ENCODE data around the gene CSMD2. TPM values are rescaled to one million over a fixed set of nuclear protein-coding genes. Genes with fewer than 3 reads are reported as not detected.
"Not testable (repeated sequence)": the region's sequence is repeated elsewhere in the genome, so short reads cannot be mapped to it uniquely, and the experiment has no call there.

The CSMD2 gene
- total RNA-seq, 1 donor from 2014 or later: 0.70 TPM

DNA sequence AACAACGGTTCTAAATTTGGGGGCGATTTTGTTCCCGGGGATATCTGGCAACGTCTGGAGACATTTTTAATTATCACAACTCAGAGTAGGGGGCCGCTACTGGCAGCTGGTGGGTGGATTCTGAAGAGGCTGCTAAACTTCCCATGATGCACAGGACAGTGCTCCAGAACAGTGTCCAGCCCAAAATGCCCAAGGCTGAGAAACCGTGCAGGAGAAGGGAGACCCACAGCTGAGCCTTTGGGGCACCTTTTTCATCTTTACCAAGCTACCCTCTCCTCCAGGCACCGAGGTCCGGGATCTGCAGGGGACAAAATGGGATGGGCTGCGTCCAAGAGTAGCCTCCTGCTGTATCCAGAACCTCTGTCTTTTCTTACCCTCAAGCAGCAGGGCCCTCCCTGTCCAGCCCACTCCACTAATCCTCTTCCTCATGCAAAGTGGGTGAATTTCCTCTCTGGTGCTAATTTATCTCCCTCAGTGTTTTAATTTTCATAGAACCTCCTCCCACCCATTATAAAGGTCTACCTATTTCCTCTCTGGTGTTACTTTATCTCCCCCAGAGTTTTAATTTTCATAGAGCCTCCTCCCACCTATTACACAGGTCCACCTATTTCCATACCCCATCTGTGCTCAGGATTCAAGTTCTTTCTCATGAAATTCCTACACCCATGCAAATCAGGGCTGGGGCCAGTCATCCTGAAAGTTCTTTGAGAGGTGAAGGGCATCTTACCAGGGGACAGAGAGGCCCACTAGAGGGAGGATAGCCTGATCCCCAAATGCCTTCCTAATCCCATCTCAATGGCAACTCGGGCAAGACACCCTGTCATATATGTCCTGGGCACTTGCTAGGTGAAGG, 42.7 kb downstream of the CSMD2 start:
- intact Hi-C loops (cut with DNase I): no loop called here
- DNase-seq (ENCODE audit: low spot score): no peak

DNA sequence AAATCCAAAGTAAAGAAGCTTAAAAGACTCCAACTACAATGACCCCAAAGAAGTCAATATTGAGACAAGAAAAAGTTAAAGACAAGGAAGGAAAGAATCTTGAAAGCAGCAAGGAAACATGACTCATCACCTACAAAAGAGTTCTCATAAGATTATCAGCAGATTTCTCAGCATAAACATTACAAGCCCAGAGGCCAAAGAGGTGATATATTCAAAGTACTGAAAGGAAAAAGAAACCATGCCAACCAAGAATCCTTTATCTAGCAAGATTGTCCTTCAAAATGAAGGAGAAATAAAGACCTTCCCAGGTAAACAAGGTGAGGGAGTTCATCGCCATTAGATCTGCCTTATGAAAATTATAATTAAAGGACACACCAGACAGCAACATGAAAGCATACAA, 49.8 kb downstream of the CSMD2 start:
- intact Hi-C loops (cut with DNase I): no loop called here
- DNase-seq (ENCODE audit: low spot score): no peak

DNA sequence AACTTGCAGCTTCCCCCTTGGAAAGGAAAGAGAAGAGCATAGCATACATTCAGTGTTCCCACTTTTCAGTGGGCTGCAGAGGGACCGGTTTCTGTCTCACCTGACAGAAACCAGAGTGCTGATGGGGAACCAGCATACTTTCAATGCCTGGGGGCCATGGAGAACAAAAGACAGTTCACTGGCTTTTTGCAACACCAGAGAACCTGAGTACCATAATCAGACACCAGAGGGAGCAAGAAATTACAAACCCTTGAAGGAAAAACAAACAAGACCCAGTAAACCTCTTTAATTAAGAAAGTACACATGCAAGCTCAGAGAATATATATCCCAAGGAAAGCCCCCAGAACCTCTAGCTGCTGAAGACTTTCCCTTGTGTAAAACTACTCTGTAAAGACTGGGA, 51.1 kb downstream of the CSMD2 start:
- intact Hi-C loops (cut with DNase I): loop anchor here (5.0 kb wide), 3 partner anchors 242 to 628 kb away; no protein-coding TSS in a partner anchor

DNA sequence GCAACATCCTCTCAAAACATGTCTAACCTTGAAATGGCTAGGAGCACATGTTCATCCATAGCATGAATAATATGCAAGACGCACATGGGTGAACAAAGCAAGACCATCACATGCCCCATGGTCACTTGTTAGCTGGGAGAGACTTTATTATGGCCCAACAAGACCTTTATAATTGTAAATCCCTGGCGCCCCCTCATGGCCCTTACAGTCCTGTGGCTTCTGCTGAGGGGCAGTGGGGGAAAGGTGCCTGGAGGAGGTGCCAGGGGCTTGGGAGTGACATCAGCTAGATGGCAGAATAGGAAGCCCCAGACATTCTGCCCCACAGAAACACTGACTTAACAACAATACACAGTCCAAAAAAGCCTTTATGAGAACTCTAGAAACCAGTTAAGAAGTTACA, 51.7 kb downstream of the CSMD2 start:
- DNase-seq (ENCODE audit: low spot score): no peak
- intact Hi-C loops (cut with DNase I): loop anchor here (5.0 kb wide), 3 partner anchors 241 to 629 kb away; no protein-coding TSS in a partner anchor

More for the DNA sequence above, 51.1 kb downstream of the CSMD2 start:
- DNase-seq (ENCODE audit: low spot score): no peak

DNA sequence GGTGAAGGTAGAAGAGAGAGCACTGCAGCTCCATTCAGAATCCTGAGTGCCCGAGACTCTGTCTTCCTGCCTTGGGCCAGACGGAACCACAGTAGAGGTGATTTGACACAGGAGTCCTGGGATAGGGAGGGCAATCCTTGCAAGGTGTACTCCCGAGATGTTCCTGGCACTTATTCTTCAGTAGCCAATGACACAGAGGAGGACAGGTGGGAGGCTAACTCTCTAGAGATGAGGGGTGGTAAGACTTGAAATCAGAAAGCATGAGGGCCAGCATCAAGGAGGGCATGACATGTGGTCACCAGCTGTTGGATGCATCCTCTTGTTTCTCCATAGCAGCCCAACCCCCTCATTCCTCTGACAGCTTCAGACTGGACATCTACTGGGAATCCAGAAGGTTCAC, 56.3 kb downstream of the CSMD2 start:
- intact Hi-C loops (cut with DNase I): no loop called here
- no peak for DNase-seq (ENCODE audit: low spot score)

DNA sequence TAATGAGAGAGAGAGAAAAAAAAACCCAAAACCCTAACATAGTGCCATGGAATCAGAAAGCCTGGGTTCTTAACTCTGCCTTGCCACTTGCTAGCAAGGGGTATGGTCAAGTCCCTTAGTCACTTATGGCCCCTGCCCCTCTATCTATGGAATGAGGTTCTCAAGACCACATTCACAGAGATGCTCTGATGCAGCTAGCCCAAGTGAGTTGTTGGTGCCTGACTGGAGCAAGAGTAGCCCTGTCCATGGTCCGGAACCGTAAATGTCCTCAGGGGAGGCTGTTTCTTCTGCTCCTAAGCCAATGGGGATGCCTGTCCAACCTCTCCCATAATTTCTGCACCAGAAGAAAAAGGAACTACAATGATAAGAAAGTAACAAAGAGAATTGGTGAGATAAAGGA, 56.8 kb downstream of the CSMD2 start:
- intact Hi-C loops (cut with DNase I): no loop called here
- DNase-seq (ENCODE audit: low spot score): no peak

DNA sequence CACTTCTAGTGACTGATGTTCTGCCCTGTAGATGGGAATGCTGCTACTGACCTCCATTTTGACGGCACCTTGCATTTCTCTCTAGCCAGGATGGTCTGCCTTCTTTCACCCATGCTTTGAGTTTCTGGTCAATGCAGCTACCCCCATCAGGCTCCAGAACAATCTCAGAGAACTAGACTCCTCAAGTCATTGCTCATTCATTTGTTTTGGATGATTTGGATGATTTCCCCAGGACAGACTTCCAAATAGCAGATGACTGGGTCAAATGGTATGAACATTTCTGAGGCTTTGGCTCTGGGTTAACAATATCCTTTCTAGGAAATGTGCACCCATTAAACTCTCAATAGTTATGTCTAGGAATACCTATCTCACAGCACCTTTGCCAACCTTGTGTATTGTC, 63.9 kb downstream of the CSMD2 start:
- intact Hi-C loops (cut with DNase I): no loop called here
- no peak for DNase-seq (ENCODE audit: low spot score)

DNA sequence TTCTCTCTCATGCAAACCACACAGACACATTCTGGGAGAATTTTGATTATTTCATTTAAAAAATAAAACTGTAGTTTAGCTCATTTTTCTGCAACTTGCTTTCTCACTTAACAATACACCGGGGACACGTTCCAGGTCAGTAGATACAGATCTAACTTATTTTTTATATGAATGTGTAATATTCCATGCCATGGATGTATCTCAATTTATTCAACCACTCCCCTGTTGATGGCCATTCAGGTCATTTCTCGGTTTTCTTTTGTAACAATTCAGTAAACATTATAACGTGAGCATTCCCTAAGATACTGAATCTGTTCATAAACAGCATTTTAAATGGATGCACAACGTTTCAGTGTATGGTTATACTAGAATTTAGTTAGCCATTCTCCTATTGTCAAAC, 64.7 kb downstream of the CSMD2 start:
- intact Hi-C loops (cut with DNase I): no loop called here
- DNase-seq (ENCODE audit: low spot score): no peak

DNA sequence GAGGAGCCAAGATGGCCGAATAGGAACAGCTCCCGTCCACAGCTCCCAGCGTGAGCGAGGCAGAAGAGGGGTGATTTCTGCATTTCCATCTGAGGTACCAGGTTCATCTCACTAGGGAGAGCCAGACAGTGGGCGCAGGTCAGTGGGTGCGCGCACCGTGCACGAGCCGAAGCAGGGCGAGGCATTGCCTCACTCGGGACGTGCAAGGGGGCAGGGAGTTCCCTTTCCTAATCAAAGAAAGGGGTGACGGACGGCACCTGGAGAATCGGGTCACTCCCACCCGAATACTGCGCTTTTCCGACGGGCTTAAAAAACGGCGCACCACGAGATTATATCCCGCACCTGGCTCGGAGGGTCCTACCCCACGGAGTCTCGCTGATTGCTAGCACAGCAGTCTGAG, 72.6 kb downstream of the CSMD2 start:
- DNase-seq (ENCODE audit: low spot score); intact Hi-C loops (cut with DNase I): not testable (repeated sequence)

DNA sequence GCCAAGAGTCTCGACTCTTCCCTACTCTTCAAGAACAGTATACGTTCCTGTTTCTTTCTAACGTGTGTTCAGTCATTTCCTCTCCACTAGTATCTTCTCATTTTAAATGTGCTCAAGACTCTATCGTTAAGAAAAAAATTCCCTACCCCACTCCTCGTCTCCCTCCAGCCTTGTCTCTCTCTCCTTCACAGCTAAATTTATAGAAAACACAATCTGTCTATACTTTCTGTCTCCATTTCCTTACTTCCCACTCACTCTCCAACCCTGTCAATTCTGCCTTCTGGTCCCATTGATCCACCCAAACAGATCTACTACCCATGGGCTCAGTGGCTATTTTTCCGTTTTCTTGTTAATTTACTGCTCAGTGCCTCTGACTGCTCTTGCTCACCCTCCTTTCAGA, 75.3 kb downstream of the CSMD2 start:
- no peak for DNase-seq (ENCODE audit: low spot score)
- intact Hi-C loops (cut with DNase I): no loop called here

DNA sequence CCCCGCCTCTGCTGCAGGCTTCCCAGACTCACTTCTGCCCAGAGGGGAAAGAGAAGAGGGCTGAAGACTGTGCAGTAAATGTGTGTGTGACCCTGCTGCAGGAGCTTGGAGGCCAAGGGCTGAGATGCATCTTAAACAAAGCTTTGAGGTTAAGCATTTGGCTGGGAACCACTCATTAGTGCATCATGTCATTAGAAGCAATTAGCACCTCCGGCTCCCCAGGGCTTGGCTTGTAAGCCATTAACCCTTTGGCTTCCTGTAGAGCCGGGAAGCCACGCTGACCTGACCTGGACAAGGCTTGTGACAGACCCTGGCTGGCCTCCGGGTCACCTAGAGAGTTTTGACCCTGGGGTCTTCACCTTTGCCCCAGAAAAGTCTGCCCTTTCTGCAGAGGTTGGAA, 77.0 kb downstream of the CSMD2 start:
- no peak for DNase-seq (ENCODE audit: low spot score)
- intact Hi-C loops (cut with DNase I): no loop called here

DNA sequence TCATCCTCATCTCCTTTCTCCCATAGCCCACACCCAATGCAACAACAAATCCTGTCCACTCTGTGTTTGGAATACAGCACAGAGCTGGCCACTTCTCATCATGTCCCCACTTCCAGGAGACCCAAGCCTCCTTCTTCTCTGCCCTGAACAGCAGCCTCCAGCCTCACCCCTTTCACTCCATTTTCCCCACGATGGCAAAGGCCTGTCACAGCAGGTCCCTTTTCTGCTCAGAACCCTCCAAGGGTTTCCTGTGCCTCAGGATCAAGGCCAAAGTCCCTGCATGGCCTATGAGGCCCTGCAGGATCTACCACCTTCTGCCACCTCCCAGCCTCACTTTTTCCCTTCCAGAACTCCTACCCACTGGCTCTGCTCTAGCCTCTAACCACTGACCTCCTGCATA, 78.5 kb downstream of the CSMD2 start:
- intact Hi-C loops (cut with DNase I): no loop called here
- DNase-seq (ENCODE audit: low spot score): no peak

DNA sequence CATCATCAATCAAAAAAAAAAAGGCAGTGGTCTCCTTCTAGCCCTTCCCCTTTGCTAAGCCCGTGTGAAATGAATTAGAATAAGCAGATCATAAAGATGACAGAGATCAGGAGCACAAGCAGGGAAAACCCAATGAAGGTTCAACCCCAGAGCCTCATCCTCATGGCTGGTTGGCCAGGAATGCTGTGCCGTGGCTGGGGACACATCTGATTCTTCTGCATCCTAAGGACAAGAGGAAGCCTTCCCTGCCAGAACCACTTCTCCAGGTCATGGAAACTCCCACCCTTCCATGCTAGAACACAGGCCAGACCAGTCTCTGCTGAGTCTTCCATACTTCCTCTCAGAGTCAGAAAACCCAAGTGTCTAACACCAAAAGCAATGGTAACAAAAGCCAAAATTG, 81.1 kb downstream of the CSMD2 start:
- intact Hi-C loops (cut with DNase I): no loop called here
- no peak for DNase-seq (ENCODE audit: low spot score)

DNA sequence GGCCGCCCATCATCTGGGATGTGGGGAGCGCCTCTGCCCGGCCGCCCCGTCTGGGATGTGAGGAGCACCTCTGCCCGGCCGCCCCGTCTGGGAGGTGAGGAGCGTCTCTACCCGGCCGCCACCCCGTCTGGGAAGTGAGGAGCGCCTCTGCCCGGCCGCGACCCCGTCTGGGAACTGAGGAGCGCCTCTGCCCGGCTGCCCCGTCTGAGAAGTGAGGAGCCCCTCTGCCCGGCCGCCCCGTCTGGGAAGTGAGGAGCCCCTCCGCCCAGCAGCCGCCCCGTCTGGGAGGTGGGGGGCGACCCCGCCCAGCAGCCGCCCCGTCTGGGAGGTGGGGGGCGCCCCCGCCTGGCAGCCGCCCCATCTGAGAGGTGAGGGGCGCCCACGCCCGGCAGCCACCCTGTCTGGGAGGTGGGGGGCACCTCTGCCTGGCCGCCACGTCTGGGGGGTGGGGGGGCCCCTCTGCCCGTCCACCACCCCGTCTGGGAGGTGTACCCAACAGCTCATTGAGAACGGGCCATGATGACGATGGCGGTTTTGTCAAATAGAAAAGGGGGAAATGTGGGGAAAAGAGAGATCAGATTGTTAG, 82.9 kb downstream of the CSMD2 start:
- DNase-seq (ENCODE audit: low spot score); intact Hi-C loops (cut with DNase I): not testable (repeated sequence)

DNA sequence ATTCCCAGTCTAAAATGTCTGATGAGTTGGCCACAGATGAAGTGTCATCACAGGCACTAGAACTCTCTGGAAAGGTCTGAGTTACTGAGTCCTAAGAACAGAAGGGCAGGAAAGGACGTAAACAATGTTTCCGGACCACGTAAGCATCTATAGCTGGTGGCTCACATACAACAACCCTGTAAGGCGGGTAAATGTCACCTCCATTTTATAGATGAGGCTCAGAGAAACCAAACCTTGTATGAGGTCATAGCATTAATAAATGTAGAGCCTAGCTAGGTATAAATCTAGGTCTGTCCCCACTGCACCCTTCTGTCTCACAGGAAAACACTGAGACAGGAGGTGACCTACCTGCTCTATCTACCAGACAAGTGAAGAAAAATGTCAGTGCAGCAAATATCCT, 86.6 kb downstream of the CSMD2 start:
- intact Hi-C loops (cut with DNase I): no loop called here

DNA sequence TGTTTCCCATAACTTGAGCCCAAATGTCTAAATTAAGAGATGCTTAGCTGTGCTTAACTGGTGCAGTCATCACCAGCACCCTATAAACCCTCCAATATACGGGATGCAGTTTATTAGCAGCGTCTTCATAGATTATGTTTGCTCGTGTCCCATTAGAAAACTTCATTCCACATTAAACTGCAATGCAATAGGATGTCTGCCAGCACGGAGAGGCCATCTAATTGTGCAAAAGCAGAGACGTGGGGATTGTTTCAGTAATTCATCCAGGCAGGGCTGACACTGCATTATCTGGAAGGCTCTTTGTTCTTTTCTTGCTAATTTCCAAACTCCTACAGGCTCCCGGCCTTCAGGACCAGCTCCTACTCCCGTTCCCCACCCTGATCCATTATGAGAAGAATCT, 89.5 kb downstream of the CSMD2 start:
- intact Hi-C loops (cut with DNase I): no loop called here
- DNase-seq (ENCODE audit: low spot score): no peak

More for the DNA sequence above, 86.6 kb downstream of the CSMD2 start:
- no peak for DNase-seq (ENCODE audit: low spot score)

DNA sequence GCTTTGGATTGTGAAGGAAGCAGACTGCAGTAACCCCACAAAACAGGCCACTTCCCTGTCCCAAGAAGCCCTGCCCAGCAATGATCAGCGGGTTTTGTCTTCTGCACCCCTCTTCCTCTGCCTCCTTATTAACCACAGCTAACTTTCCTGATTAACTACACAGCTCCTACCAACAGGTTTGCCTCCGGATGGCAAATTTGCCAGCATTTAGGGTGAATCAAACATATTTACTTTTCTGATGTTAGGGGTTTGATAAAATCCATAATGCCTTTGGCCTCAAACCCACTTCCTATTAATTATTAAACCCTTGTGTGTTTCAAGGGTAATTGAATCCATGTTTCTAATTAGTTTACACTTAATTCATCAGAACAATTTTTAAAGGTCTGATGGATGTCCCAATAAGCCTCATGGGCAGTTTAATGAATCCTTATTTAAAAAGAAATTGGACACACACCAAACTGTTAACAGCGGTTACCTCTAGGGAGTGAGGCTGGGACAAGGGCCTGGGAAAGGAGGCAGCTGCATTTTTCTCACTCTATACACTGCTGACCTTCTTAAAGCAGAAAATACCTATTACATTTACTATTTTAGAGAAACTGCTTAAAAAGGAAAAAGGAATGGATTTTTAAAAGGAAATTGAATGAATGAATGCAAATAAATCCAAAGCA, 91.9 kb downstream of the CSMD2 start:
- DNase-seq (ENCODE audit: low spot score): no peak
- intact Hi-C loops (cut with DNase I): no loop called here

DNA sequence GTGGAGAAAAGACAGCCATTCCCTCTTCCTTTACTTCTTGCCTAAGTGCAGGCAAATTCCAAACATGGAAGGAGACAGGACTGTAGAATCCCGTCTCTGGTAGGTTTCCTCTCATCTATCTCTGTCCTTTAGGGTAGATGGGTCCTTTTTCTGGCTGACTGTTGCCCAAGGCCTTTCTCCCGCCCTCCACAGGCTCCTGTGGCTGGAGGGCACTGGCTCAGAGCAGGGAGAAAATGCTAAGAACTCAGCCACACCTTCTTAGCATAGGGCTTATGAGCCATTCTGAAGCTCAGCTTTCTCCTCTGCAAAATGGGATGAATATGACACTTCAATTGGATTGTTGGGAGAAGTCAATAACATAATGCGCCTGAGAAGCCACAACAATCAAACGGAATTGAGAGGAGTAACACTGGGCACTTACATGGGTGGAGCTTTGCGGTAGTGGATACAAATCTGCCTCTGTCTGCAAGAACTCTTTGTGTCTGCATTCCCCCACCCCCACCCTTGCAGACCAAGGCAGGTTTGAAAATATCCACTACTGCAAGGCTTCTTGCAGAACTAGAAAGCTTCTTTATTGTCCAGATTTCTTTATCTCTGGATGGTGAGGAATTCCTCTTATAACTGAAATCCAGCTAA, 94.7 kb downstream of the CSMD2 start:
- intact Hi-C loops (cut with DNase I): no loop called here
- no peak for DNase-seq (ENCODE audit: low spot score)

DNA sequence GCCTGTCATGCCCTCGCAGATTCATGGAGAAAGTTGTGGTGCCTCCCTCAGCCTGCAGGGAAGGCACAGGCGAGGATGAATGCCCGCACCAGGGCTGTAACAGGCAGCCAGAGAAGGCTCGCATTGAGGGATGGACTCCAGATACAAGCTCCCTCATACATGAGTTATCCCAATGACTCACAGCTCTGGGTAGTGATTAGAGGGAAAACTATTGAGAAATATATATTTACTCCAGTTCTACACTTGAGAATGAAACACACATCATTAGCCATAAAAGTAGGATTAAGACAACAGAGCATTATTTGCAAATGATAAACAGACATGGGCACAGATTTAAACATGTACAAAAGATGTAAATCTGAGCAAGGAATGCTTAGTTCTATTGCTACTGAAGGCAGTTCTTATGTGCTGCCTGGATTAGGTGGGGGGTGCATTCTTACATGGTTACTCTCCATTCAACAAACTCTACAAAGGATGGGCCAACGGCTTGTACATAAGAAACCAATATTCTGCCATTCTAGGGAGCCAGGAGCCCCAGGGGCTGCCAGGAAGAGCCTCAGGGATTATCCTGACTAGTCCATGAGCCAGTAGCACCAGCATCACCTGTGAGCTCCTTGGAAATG, 97.9 kb downstream of the CSMD2 start:
- intact Hi-C loops (cut with DNase I): no loop called here

DNA sequence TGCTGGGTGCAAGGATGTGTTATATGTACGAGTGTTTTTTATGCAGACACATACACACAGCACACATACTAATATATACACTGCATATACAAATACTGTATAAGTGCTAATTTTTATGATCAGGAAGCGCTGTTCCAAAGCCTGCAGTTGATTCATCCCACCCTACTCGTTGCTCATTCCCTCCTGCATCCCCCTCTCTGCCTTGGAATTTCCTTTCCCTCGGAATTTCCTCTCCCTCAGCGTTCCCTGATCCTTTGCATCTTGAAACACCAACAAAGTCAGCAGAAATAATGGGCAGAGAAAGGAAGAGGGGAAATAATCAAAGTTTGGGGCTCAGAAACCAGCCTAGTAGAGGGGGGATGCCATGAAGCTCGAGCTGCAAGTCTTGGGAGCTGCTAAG, 98.9 kb downstream of the CSMD2 start:
- DNase-seq (ENCODE audit: low spot score): no peak
- intact Hi-C loops (cut with DNase I): no loop called here

More for the DNA sequence above, 97.9 kb downstream of the CSMD2 start:
- DNase-seq (ENCODE audit: low spot score): no peak
